ENCODE measurements around the gene FAM163B.

The FAM163B gene

GRCh38 chr9:133580419-133580738, 28.8 kb downstream of the FAM163B start:
- DNase-seq, result no peak

DNA sequence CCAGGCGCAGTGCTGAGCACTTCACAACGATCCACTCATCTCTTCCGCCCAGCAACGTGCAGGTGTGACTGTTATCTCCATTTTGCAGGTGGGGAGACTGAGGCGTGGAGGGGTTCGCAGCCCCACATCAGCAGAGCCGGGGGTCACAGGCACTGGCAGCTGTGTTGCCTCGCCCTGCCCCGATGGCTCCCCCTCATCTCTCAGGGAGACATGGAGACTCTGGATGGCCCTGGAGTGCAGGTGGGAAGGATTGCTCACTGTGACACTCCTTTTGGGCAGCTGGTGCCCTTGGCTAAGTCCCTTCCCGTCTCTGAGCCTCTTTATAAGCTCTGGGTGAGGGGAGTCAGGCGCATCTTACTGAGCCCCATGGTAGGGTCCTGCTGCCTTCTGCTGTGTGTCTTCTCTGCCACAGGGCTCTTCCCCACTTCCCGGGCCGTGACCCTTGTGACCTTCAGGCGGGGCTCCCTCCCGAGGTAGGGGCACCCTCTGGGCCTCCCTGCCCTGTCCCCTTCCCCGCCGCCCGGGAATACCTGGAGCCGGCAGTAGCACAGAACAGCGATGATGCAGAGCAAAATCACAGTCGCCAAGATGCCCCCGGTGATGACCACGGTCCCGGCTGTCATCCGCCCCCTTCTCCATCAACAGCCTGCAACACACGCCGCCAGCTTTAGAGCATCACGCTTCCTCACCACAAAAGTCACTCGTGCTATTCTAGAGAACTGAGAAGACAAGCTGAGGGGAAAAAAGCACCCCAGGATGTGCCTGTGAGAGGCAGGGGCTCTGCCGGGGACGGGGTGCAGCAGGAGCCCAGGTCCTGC, 29.4 kb downstream of the FAM163B start:
- DNase-seq, result no peak

- no peak for DNase-seq
These were observed 30.4 kb downstream of the FAM163B start for GRCh38 chr9:133578524-133579441.

GRCh38 chr9:133577737-133578112, 31.5 kb downstream of the FAM163B start:
- DNase-seq, result no peak

GRCh38 chr9:133576875-133577736, 32.1 kb downstream of the FAM163B start:
- no peak for DNase-seq

DNA sequence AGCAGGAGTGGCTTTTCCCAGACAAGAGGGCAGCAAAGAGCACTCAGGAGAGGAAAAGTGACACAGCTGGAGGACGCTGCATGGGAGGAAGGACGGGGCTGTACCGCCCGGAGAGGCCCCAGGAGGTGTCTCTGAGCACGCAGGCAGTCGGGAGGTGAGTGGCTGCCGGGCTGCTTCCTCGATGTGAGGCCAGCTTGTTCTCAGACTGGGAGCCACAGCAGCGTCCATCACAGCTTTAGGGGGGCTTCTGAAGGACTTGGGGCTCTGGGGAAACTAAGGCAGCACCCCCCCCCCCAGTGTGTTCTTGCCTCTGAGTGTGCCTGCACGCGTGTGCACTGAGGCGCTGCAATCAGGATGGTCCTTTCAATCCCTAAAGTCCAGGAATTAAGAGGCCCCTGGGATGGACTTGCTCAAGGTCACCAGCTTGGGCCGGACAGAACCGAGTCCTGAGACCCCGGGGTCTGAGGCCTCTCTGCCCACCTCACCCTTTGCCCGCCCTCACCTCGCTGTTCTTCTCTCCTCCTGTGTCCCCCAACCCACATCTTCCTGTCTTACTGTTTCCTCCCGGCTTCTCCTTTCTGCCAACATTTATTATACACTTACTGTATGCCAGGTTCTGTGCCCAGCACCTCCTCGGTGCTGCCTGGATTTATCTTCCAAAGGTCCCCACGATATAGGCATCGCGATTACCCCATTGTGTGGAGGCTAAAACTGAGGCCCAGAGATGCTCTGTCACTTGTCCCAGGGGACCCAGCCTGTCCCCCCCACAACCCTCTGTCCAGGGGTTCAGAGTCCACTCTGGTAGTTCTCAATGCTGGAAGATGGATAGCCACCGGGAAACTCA, 32.9 kb downstream of the FAM163B start:
- no peak for DNase-seq

DNA sequence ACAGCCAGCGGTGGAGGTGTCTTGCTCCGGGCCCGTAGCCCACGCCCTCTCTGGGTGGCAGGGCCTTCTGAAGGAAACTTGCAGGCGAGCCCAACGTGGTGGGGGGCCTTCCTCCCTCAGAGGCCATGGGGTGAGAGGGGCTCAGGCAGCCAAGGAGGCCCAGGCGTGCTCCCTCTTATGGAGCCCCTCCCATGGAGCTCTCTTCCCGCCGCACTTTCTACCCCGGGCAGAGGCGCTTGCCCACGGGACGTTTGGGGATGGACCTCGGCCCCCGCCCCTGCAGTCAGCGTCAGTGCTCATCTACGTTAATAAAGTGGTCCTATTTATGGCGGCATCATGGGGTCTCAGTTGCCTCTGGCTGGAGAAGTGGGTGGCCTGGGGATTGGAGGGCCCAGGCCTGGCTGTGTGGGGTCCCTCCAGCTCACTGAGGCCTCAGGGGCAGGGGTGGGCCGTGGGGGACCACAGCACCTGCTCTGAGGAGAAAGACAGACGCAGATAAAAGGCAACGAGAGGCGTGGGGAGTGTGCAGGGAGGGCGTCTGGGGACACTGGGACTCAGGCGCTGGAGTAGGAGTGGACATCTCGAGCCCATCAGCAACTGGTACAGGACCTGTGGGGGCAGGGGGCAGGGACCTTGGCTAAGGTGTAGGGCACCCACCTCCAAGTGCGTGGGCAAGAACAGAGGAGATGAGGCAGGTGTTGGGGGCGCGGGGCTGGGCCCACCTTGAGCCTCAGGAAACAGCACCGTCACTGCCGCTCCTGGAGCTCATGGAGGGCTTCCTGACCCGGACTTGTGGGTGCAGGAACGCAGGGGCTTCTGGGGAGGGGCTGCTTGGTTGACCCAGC, 33.8 kb downstream of the FAM163B start:
- no peak for DNase-seq

- no peak for DNase-seq
These were observed 34.4 kb downstream of the FAM163B start for GRCh38 chr9:133574771-133575170.

- no peak for DNase-seq
These were observed 35.2 kb downstream of the FAM163B start for GRCh38 chr9:133573791-133574515.

DNA sequence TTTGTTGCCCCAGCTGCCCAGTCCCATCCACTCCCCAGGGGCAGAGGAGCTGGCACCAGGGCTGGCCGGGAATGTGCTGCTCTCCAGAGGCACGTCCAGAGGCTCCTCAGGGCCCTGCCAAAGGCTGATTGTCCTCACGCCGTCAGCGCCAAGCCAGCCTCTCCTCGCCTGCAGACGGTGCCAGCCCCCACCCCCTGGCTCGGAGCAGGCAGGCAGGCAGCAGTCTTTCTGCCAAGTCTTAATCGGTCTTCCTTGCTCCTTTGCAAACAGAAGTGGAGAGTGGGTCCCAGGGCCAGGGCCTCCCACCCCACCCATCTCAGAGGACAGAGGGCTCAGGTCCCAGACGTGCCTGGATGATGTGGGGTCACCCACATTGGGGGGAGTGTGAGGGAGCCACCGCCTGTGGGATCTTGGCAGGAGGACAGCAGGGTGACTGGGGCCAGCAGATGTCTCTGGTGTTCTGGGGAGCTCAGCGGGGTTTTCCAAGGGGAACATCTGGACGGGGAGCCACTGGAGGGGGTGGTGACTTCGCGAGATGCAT, 36.3 kb downstream of the FAM163B start:
- DNase-seq, result no peak

DNA sequence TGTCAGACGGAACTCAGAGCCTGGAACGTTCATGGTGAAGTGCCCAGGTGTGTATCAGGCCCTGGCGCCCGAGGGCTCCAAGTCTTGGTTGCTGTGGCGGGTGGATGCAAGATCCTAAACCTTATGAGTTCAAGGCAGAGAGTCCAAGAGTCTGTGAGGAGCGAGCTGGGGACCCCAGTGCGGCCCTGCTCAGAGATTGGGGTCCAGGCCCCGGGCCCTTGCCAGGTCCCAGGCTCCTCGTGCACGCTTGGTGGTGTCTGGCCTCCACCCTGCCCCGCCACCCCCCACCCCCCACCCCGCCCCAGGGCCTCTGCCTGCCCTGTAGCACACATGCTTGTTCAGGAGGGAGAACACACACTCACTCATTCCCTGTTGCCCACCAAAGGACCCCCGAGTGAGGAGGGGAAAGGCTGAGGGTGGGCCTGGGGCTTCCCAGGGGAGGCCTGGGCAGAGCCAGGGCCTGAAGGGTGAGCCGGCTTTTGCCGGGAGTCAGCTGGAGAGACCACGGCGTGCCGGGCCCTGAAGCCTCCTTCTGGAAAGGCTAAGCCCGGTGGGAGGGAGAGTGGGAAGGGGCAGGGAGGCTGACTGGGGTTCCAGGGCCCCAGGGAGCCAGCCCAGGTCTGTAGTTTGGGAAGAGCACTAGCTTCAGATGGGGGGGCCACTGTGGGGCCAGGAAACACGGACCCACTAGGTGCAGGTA, 37.1 kb downstream of the FAM163B start:
- no peak for DNase-seq

DNA sequence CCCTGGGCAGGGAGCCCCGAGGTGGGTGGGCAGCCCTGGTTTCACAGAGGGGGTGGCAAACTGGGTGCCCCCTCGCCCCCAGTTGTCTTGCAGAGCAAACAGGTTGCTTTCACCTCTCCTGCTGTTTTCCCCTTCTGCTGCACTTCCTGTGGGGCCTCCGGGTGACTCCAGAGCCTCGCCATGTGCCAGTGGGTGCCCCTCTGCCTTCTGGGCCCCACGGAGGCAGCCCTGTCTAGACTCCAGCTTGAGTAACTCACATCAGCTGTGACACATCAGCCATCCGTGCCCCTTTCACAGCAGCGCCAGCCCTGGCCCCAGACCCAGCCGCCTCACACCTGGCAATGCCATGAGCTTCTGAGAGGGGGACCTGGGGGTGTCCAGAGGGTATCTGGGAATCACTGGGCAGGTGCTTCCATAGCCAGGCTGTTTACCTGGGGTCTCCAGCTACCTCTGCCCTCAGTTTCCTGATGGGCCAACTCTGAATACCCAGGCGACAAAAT, 37.7 kb downstream of the FAM163B start:
- no peak for DNase-seq

GRCh38 chr9:133570691-133571080, 38.5 kb downstream of the FAM163B start:
- DNase-seq, result no peak

- no peak for DNase-seq
These were observed 39.1 kb downstream of the FAM163B start for GRCh38 chr9:133569891-133570690.

DNA sequence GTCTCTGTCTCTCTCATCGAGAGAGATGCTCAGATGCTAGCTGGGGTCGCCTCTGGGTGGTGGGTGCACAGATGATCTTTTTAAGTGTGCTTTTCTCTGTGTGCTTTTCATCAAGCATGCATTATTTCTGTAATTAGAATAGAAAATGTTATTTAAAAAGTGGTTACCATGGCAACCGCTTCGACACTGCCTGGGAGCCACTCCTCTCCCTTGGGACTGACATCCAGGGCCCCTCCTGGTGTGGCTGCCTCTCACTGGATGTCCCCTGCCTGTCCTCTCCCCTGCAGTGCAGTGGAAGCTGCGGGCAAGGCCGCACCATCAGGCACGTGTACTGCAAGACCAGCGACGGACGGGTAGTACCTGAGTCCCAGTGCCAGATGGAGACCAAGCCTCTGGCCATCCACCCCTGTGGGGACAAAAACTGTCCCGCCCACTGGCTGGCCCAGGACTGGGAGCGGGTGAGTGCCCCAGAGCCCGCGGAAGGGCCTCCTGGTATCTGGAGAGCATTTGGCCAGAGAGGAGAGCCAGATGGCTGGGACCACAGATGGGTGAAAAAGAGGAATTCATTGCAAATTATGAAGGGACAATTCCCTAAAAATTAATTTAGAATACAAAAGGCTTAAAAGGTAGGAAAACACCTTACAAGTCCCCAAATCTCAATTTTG, 39.9 kb downstream of the FAM163B start:
- no peak for DNase-seq

- no peak for DNase-seq
These were observed 41.0 kb downstream of the FAM163B start for GRCh38 chr9:133568186-133568585.

GRCh38 chr9:133566817-133567216, 42.4 kb downstream of the FAM163B start:
- DNase-seq, result no peak

- DNase-seq, result no peak
These were observed 42.8 kb downstream of the FAM163B start for GRCh38 chr9:133566382-133566781.
